HG03175 (cell line): ENCODE results near the gene CDKN2D.
"Not testable (repeated sequence)": the region's sequence is repeated elsewhere in the genome, so short reads cannot be mapped to it uniquely, and the experiment has no call there.

Experiments used
- ATAC-seq: cut with Tn5 transposase; IDR thresholded peaks from one replicate; pipeline ENCODE4 v1.9.1; 2021; ENCODE audit warnings: mild to moderate bottlenecking, moderate library complexity; ENCODE audit not compliant: unreplicated experiment

CDKN2D gene

DNA sequence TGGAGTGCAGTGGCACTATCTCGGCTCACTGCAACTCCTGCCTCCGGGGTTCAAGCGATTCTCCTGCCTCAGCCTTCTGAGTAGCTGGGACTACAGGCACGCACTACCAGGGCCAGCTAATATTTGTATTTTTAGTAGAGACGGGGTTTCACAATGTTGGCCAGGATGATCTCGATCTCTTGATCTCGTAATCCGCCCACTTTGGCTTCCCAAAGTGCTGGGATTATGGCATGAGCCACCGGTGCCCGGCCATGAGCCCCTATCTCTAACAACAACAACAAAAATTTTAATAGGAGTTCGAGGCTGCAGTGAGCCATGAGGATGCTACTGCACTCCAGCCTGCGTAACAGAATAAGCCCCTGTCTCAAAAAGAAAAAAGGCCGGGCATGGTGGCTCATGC is 13.3 kb upstream of the CDKN2D start:
- ATAC-seq, result no peak

DNA sequence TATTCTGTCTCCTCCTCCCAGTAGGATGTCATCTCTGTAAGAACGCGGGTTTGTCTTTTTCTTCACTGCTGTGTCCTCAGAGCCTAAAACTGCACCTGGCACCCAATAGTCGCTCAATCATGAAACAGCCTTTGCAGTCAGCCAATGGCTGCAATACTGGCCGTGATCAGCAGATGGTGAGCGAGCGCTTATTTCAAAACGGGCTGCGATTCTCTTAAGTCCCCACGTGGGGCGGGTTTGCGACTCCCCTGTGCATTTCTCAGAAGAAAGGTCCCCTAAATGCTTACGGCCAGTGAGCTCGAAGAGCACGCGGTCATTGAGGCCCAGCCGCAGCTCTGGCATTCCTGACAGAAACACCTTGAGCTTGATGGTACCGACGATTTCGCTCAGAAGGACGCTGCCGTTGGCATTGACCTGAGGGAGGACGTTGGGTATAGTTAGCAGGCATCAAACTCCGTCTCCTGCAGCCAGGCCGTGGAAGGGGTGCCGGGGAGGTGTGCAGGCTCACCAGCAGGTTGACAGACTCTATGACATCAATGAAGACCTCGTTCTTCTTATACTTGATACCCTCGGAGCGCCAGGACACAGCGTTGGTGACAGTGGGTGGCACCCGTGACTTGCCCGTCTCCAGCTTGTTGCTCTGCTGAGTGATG is 12.3 kb upstream of the CDKN2D start:
- peak; percentile 53 for ATAC-seq

DNA sequence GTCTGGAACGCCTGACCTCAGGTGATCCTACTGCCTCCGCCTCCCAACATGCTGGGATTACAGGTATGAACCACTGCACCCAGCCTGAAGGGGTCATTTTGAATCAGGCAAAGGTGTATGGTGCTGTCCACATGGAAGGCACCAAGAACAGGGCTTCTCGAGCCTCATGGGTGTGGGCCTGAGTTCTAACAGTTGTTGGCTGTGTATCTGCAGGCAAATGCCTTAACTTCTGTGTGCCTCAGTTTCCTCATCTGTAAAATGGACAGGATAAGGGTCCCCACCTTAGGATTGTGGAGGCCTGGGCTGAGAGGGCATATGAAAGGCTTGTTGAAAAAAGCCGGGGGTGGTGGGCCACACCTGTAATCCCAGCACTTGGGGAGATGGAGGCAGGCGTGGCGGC is 9.2 kb upstream of the CDKN2D start:
- no peak for ATAC-seq

DNA sequence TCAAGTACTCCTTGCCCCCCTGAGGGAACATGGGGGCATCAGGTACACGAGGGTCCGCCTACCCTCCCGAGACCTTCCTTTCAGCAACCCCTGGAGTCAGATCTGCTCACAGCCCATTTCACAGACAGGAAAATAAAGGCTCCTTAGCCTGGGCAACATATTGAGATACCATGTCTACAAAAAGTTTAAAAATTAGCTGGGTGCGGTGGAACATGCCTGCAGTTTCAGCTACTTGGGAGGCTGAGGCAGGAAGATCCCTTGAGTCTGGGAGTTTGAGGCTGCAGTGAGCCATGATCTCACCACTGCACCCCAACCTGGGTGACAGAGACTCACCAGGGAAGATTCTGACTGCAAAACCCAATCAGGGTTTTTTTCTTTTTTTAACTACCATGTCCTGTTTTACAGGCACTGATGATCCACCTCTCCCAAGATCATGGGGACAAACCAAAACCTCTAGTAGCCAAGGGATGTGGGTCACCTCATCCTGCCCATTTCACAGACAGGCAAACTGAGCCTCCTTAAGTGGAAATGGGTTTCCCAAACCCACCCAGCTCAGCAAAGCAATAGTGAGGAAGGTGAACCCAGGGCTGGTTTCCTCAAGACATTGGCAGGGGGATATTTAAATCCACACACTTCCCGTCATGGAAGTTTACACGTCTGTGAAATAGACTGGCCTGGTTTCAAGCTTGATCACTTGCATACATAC is 6.4 kb upstream of the CDKN2D start:
- ATAC-seq, result no peak

DNA sequence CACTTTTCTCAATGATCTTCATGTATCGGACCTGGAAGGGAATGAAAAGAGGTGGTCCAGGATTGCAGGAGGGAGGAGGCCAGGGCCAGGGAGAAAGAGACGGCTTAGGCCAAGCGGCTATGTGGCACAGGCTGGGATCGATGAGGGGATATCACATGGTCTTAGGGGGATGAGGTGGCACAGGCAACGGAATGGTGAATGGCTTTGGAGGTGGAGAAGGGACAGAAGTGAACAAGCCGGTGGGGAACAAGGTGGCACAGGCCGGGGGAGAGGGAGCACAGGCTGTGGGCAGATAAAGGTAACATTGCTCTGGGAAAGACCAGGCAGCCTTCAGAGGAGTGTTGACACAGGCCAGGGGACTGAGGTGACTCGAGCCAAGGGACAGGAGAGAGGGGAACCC is 5.7 kb upstream of the CDKN2D start:
- ATAC-seq, result no peak

DNA sequence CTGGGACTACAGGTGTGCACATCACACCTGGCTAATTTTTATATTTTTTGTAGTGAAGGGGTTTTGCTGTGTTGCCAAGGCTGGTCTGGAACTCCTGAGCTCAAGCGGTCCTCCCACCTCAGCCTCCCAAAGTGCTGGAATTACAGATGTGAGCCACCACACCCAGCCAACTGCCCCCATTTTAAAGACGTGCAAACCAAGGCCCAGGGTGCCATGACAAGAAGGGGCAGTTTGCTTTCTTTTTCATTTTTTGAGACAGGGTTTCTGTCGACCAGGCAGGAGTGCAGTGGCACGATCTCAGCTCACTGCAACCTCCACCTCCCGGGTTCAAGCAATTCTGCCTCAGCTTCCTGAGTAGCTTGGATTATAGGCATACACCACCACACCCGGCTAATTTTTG is 5.0 kb upstream of the CDKN2D start:
- ATAC-seq, result not testable (repeated sequence)

DNA sequence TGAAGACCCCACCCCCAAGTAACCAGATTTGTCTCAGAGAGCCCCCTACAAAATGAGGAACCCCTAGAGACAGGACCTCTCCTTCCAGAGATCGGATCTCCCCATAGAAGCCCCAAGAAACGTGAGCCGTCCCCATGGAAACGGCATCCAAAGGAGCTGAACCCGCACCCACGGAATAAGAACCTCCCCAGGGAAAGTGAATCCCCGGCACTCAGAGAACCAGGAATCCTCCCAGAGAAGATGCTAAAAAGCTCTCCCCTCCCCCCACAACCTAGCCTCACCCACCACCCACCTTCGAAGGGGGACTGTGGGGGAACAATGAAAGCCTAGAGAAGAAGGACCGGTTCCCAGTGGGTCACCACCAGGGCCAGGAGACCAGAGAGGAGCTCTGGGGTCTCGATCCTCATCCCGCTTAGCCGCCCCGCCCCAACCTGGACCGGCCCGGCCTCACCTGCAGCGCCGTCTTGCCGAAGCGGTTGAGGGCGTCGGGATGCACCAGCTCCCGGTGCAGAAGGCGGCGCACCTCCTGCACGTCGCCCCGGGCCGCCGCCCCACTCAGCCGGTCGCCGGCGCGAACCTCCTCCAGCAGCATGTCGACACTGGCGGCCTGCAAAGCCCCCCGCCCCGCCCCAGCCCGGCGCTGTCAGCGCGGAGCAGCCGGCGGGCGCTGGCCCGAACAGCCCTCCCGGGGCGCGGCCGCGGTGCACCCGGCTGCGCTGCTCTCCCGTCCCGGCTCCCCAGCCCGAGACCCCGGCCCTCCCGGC is 535 bp downstream of the CDKN2D start:
- ATAC-seq, result peak; percentile 1

DNA sequence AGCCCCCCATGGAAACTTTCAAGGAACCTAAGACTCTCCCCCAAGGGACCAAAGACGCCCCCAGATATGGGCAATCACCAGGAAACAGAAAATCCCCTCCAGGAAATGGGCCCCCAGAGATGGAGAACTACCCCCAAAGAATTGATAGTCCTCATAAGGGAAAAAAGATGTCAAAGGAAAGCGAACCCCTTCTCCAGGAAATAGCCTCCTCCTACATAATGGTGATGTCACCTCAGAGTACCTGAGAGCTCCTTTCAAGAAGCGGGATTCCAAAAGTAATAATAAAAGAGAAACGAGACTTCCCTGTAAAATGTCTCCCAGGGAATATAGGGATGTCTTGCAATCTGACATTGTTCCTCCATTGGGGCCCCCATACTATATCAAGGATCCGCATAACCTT is 1.1 kb downstream of the CDKN2D start:
- no peak for ATAC-seq

DNA sequence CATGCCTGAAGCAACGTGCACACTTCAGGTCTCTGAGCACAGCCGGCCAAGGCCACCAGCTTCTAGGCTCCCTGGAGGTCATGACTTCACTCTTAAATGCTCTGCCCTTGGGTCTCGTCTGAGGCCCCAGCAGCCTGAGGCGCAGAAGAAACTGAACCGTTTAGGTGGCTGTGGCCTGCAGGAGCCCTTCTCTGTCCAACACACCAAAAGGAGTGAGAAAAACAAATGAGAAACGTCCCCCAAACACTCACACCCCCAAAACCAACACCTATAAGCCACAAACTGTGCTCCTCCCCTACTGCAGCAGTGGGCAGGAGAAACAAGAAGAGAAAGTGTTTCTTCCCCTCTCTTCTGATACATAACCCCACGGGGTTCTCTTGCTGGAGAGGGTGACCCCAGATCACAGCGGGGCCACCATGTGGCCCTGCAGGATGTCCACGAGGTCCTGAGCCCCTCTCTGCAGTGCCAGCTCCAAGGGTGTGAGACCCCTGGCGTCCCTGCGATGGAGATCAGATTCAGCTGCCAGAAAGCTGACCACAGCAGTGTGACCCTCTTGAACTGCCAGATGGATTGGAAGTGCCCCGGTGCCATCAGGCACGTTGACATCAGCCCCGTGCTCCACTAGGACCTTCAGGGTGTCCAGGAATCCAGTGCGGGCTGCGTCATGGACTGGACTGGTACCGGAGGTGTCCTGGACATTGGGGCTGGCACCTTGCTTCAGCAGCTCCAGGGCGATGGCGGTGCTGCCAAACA is 1.9 kb downstream of the CDKN2D start:
- ATAC-seq, result peak; percentile 21

DNA sequence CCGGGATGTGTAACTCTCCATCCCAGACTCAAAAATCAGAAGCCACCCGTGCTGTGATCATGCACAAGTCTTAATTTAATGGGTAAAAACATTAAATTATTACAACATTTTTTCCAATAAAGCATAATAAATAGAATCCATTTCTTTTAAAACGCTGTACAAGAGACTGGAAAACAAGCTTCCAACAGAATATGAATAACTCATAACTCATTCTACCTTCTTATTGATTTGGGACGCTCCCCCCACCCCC is 2.4 kb downstream of the CDKN2D start:
- no peak for ATAC-seq

DNA sequence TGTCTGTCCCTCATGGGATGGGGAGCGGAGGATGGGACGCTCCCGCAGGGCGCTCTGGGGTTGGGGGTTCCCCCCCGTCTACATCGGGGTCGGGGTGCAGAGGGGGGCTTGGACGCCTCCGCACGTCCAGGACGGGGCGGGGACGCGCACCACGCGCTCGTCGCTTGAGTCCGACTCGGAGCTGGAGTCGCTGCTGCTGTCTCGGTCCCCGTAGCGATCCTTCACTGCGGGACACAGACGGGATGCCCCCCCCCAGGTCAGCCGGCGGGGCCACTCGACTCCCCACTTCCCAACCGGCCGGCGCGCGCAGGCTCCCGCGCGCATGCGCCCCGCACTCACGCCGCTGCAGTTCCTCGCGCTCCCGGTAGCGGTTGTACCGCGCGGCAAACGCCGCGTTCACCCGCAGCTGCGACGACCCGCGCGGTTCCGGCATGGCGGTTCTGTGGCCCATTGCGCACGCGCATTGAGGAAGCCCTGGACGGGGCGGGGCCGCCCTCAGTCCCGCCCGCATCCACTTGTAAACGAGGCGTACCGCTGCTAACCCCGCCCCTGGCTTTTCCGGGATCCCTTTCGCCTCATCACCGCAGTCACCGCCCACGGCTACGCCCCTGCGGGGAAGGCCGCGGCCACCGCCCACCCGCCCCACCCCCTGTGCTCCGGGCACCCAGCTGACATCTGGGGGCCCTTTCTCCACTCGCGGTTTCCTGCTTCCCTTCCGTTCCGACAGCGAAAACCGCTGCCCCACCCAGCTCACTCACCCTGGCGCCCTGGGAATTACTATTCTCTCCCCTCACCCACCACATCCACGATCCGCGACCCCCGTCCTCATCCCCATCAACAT is 3.0 kb downstream of the CDKN2D start, which contains the start of gene KRI1:
KRI1 (minus strand) TSS at position 444 of the 841 bp plus-strand sequence; CDS start at position 433, 11 bp downstream.
- peak; percentile 45 for ATAC-seq

DNA sequence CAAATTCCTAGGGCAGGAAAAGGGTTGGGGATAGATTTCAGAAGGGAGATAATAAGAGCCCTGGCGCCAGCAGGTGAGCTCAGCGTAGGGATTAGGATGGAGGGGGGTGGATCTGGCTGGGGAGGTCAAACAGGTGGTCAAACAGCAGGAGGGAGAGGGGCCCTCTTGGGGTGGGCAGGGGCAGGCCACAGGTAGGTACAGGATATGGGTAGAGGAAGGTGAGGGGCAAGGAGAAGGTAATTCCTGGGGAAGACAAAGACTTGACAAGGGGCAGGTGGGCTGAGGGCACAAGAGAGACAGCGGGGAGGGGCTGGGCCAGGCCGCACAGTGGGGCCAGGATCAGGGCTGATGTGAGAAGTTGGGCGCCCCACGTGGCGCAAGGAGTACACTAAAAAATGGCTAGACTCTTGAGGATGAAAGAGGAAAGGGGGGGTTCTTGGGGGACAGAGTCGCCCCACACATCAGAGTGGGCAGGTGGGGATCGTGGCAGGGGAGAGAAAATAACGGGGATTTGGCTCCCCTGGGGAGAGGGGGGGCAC is 3.7 kb downstream of the CDKN2D start:
- ATAC-seq, result no peak

DNA sequence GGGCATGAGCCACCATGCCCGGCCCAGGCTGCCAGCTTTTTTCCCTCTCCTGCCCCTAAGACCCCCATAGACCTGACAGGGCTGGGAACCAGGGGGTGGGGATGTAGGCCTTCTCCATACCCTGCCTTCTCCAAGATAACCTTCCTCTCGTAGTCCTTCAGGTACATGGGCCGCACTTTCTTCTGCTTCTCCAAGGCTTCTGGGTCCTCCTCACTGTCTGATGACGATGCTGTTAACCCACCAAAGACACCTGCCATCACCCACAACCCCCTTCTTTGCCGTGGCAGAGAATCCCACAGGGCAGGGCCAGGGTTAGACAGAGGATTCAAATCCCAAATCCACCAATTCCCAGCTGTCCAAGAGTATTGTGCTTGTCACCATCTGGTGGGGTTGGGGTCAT is 6.2 kb downstream of the CDKN2D start:
- no peak for ATAC-seq

DNA sequence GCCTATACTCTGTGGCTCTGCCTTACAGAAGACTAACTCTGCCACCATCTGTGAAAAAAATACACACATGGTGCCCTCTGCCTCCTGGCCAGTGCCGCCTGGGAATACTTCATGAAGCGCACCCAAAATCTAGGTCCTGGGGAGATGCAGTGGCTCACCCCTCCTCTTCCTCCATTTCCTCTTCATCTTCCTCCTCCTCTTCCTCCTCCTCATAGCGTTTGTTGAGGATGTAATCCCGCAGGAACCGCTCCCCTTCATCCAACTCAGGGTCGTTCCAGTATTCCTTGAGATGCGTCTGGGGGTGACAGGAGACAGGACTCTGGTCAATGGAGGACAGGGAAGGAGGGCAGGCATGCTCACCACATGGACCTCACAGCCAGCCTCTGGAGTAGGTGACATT is 8.6 kb downstream of the CDKN2D start:
- no peak for ATAC-seq

DNA sequence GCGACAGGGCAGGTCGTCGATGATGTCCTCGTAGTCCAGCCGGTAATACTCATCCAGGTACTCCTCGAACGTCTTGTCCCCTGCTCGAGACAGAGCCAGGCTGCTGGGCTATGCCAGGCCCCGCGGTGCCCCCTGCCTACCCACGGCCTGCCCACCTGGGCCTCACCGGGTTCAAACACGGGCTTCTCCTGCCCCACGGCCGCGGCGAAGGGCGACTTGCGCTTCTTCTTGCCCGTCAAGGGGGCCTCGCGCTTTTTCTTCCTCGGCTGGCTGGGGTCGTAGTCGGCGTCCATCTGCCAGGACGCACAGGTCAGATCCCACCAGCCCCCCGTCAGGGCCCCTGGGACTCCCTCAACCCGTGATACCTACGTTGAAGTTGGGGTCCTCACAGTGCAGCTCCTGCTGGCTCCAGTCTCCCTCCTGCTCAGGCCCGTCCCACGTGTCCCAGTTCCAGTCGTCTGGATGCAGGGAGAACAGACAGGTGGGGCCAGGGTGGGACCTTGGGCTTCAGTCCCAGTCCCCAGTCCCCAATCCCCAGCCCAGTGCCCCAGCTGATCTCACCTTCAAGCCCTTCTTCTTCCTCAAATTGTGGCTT is 11.1 kb downstream of the CDKN2D start:
- ATAC-seq, result no peak

DNA sequence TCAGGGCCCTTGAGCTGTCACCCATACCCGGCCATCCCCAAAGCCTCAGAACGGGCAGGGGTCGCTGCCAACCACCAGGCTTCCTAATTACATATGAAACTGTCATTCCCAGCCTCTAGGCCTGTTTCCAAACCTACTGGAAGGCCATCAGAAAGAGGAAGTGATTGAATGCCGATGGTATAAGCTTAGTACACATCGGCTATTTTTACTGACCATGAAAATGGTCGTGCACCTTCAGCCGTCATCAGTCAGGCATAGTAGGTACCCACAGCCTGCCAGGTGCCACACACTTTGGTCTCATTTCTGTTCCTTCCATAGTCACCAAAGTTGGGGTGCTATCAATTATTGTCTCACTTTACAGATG is 13.2 kb downstream of the CDKN2D start:
- no peak for ATAC-seq

DNA sequence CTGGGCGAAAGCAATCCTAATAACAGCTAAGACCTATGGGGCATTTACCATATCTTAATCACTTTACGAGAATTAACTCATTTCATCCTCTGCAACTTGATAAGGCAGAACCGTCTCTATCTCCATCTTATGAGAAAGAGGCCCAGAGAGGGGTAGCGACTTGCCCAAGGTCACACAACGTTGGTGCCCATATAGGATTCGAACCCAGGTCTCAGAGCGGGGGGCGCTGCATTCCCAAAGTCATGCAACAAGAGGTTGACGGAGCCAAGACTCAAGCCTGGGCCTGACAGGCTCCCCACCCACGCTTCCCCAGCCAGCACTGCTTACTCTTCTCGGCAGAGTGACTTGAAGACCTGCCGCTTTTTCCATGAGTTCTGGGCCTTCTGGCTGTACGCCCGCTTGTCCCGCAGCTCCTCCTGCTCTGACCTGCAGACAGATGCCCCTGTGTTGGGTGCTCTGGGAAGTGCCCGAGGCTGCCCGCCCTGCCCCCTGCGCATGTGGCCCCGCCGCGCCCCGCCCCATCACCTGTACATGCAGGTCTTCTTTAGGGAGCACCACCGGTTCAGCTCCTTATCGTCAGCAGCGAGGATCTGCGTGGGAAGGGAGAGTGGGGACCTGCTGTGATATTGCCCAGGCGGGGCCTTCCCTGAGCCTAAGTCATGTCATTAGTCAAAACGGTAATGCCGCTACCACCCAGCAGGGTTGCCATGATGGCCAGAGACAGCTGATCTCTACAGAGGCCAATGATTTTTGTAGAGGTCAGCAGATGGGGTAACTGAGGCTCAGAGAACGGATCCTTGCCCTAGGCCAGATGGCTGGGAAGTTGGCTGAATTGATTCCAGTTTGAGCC is 13.8 kb downstream of the CDKN2D start:
- ATAC-seq, result no peak

DNA sequence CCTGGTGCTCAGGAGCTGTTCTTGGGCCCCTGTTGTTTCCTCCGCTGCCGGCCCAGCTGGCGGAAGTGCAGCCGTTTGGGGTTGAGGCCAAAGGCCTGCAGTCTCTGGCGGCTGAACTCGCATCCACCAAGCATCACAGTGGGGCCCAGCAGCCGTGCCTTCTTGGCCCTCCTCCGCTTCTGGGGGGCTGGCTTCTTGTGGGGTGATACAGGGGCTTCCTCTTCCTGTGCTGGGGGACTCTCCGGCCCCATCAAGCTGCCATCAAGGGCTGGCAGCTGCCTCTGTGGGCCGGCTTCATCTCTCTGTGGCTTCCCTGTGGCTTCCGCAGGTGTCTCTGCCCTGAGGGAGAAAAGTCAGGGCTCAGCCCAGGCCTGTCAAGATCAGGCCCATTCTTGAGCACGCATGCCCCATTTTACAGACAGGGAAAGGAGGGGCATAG is 14.8 kb downstream of the CDKN2D start:
- no peak for ATAC-seq

DNA sequence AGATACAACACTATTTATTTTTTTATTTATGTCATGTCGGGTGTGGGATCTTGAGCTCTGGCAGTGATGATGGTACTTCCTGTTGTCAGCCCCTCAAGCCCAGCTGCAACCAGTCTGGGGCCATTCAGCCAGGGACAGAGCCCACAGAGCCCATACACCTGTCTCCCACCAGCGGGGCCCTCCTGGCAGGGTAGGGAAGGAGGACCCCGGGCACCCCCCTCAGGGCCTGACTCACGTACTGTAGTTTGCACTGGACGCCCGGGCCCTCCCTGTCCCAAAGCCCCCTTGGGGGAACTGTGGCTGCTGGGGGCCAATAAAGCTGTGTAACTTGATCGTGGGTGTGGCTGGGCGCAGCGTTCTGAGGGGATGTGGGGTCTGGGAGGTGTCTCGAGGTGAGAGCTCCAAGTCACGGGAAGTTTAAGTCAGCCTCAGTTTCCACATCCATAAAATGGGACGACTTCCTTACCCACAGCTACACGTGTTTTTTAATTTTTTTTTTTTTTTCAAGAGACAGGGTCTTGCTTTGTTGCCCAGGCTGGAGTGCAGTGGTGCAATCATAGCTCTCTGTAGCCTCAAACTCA is 15.6 kb downstream of the CDKN2D start:
- ATAC-seq, result no peak
